Measurements from ENCODE around the gene PHF20. TPM values are rescaled to one million over a fixed set of nuclear protein-coding genes. Genes with fewer than 3 reads are reported as not detected.
"Not testable (repeated sequence)": the region's sequence is repeated elsewhere in the genome, so short reads cannot be mapped to it uniquely, and the experiment has no call there.

PHF20 gene
- total RNA-seq, 4 donors from 2014 or later: 13.6 to 33.2 (median 16.6) TPM

GRCh38 chr20:35994994-35995453 is 223.2 kb downstream of the PHF20 start:
- TF ChIP-seq POLR2A (IDR thresholded peaks at IDR 0.05) (no peak), CTCF (IDR thresholded peaks at IDR 0.05) (peak; percentile 65 to 92 (median 88))
- H3K36me3 ChIP-seq: no peaks in the 10 kb centered on the region
- no peaks in the 10 kb centered on the region for H3K27me3 ChIP-seq
- DNase-seq: peak; percentile 7
- H3K27ac ChIP-seq: no peak overlapping the region
- intact Hi-C loops (cut with DNase I): loop anchor here (5.0 kb wide), 1 partner anchor 142 kb away; no protein-coding TSS in a partner anchor
- H3K9me3 ChIP-seq: no peaks in the 10 kb centered on the region
- peaks cover 0 to 7% (median 0%) of the 10 kb centered on the region in 3 donors for H3K4me1 ChIP-seq
- 2 to 4% methylated on average over 6 of the region's 6 CpGs for WGBS, 2 donors
- no peak overlapping the region for H3K4me3 ChIP-seq

- H3K4me1 ChIP-seq; H3K4me3 ChIP-seq; H3K9me3 ChIP-seq; H3K27ac ChIP-seq; H3K27me3 ChIP-seq; DNase-seq; intact Hi-C loops (cut with DNase I); H3K36me3 ChIP-seq: not testable (repeated sequence)
- 83 to 95% methylated on average over 4 to 8 of the region's 8 CpGs for WGBS, 2 donors
Observed at GRCh38 chr20:35996492-35996891, 224.7 kb downstream of the PHF20 start.

Small RNA genes within 50 kb of the gene (small RNA-seq; reads per million reads assigned to genes)
- 0 reads per million in 4 donors for gene COX7BP2
- gene HIGD1AP16: 0 reads per million in 4 donors
- 0 reads per million in 4 donors for gene RF00019
- gene RF00026: 0 reads per million in 4 donors
- 0 reads per million in 4 donors for gene RNU4-40P
- gene RNU6-937P: 0 reads per million in 4 donors

Other genes with a start within 250 kb of the PHF20 start
- gene C20orf173, start 242.4 kb upstream of the PHF20 start, total RNA-seq: not detected
- gene ERGIC3, start 229.9 kb upstream of the PHF20 start, total RNA-seq: 100 to 1,000 TPM; 121 to 260 (median 189) TPM
- gene SPAG4, start 156.2 kb upstream of the PHF20 start, total RNA-seq: 1 to 10 TPM in 2 of 4 donors, under 1 TPM in 2; 0.44 to 4.8 (median 2.6) TPM
- gene CPNE1, start 107.1 kb upstream of the PHF20 start, total RNA-seq: 10 to 100 TPM; 47.3 to 98.2 (median 75.9) TPM
- 10 to 100 TPM; 14.2 to 35.5 (median 30.0) TPM for gene RBM12, start 107.1 kb upstream of the PHF20 start, total RNA-seq
- gene NFS1, start 72.7 kb upstream of the PHF20 start, total RNA-seq: 10 to 100 TPM; 16.4 to 39.9 (median 24.2) TPM
- gene ROMO1, start 72.6 kb upstream of the PHF20 start, total RNA-seq: 100 to 1,000 TPM; 178 to 290 (median 228) TPM
- 100 to 1,000 TPM; 149 to 326 (median 182) TPM for gene RBM39, start 29.8 kb upstream of the PHF20 start, total RNA-seq
- 10 to 100 TPM; 50.2 to 98.6 (median 74.1) TPM for gene SCAND1, start 182.5 kb downstream of the PHF20 start, total RNA-seq
- gene CNBD2, start 196.6 kb downstream of the PHF20 start, total RNA-seq: 10 to 100 TPM in 1 of 4 donors, 1 to 10 TPM in 3; 4.0 to 15.3 (median 4.6) TPM

Data from esophagus squamous epithelium (tissue), 5 donors.